Measurements from ENCODE around the gene ZNF552. TPM values are rescaled to one million over a fixed set of nuclear protein-coding genes. Genes with fewer than 3 reads are reported as not detected.
"Not testable (repeated sequence)": the region's sequence is repeated elsewhere in the genome, so short reads cannot be mapped to it uniquely, and the experiment has no call there.

ZNF552 gene
- total and polyA plus RNA-seq, 2 of the 8 experiments (the other 6 are each of a cell fraction or from before 2014, with no cell fraction given) = 5.9 to 11.6 TPM

GRCh38 chr19:57821501-57821900 is 6.8 kb upstream of the ZNF552 start:
- FAIRE-seq; H4K20me1 ChIP-seq (replicated peaks in 1 of 2; ENCODE audit: control insufficient read depth in 1 of 2, insufficient read depth in 2 of 2, low read length in 2 of 2); H2AK5ac ChIP-seq (ENCODE audit: low read depth, low read length); H2BK120ac ChIP-seq (replicated peaks; ENCODE audit: low read depth, low read length); H4K5ac ChIP-seq (ENCODE audit: insufficient read length, low read depth, low read length); H2BK12ac ChIP-seq (ENCODE audit: low read depth, low read length); H3K79me1 ChIP-seq (ENCODE audit: low read depth, low read length); H3K9me3 ChIP-seq (ENCODE audit: insufficient read depth in 2 of 2, low read depth in 1 of 2, low read length in 1 of 2); DNase-seq (ENCODE audit: low read depth in 1 of 2, low spot score in 2 of 2); H3K9ac ChIP-seq (replicated peaks in 1 of 4; ENCODE audit: extremely low read depth in 1 of 4, low read depth in 3 of 4, low read length in 3 of 4); H4K91ac ChIP-seq (replicated peaks; ENCODE audit: insufficient read length, low read length); H3K4me2 ChIP-seq (ENCODE audit: insufficient read depth in 1 of 2, low read depth in 2 of 2, low read length in 2 of 2); H4K8ac ChIP-seq (ENCODE audit: extremely low read depth, insufficient read depth, low read length); H3K14ac ChIP-seq (ENCODE audit: insufficient read length); H3K4me3 ChIP-seq (ENCODE audit: extremely low read depth in 1 of 4, insufficient read depth in 2 of 4, low read depth in 3 of 4, low read length in 4 of 4); H3K4me1 ChIP-seq (replicated peaks in 1 of 4; ENCODE audit: control insufficient read depth in 3 of 4, insufficient read depth in 4 of 4, low read length in 3 of 4); H2AFZ ChIP-seq (ENCODE audit: low read length); H3K27ac ChIP-seq (ENCODE audit: low read depth, low read length); H3K56ac ChIP-seq (replicated peaks; ENCODE audit: insufficient read length, low read depth, low read length); H2BK15ac ChIP-seq (ENCODE audit: low read length); H3K23ac ChIP-seq (ENCODE audit: insufficient read length); H3K4ac ChIP-seq (replicated peaks; ENCODE audit: insufficient read length, low read depth, low read length); H2BK20ac ChIP-seq (ENCODE audit: low read length); H3K18ac ChIP-seq (ENCODE audit: extremely low read depth, low read length); H2BK5ac ChIP-seq (ENCODE audit: low read depth, low read length); H3K27me3 ChIP-seq (replicated peaks in 1 of 4; ENCODE audit: control insufficient read depth in 3 of 4, extremely low read depth in 1 of 4, insufficient read depth in 3 of 4, low read length in 3 of 4); H3K23me2 ChIP-seq (ENCODE audit: low read depth, low read length): not testable (repeated sequence)
- Histone ChIP-seq H3K36me3 (ENCODE audit: control insufficient read depth in 2 of 4, insufficient read depth in 4 of 4, low read length in 3 of 4) (peaks cover 0 to 11% (median 0%) of the 10 kb centered on the region in 4 experiments; a peak in 3 of 8 replicates), H3K79me2 (ENCODE audit: control insufficient read depth in 1 of 2, insufficient read depth in 2 of 2, low read length in 2 of 2) (peaks cover 18 to 69% of the 10 kb centered on the region in 2 experiments)
- ChIA-PET CTCF (ENCODE audit: partially characterized antibody) (interaction anchor here (1.1 to 3.8 kb wide), 2 partner anchors 8 to 77 kb away, joined by 3 to 15 read pairs; partner anchors contain the start of gene ZNF587B), POLR2A (ENCODE audit: partially characterized antibody) (interaction anchor here (3.1 to 5.6 kb wide), 3 partner anchors 9 to 29 kb away, joined by 20 to 52 read pairs (median 35); partner anchors contain the start of genes ZNF587 and ZNF587B)
- 95% methylated on average over 2 of the region's 3 CpGs; no CpG with 5 or more reads in 1 of the 2 experiments for WGBS, 2 experiments (ENCODE audit: extremely low coverage in 1 of 2, insufficient coverage in 1 of 2, insufficient read length in 1 of 2, insufficient replicate concordance in 2 of 2, low coverage in 1 of 2, low lambda C conversion rate in 2 of 2, missing lambda C conversion rate in 1 of 2)

GRCh38 chr19:57821095-57821494 is 6.4 kb upstream of the ZNF552 start:
- H3K23me2 ChIP-seq (ENCODE audit: low read depth, low read length); H4K20me1 ChIP-seq (replicated peaks in 1 of 2; ENCODE audit: control insufficient read depth in 1 of 2, insufficient read depth in 2 of 2, low read length in 2 of 2); H3K23ac ChIP-seq (ENCODE audit: insufficient read length); H3K27me3 ChIP-seq (replicated peaks in 1 of 4; ENCODE audit: control insufficient read depth in 3 of 4, extremely low read depth in 1 of 4, insufficient read depth in 3 of 4, low read length in 3 of 4); H2AK5ac ChIP-seq (ENCODE audit: low read depth, low read length); H3K56ac ChIP-seq (replicated peaks; ENCODE audit: insufficient read length, low read depth, low read length); DNase-seq (ENCODE audit: low read depth in 1 of 2, low spot score in 2 of 2); H2BK120ac ChIP-seq (replicated peaks; ENCODE audit: low read depth, low read length); H3K27ac ChIP-seq (ENCODE audit: low read depth, low read length); H2AFZ ChIP-seq (ENCODE audit: low read length); H2BK20ac ChIP-seq (ENCODE audit: low read length); H3K4ac ChIP-seq (replicated peaks; ENCODE audit: insufficient read length, low read depth, low read length); FAIRE-seq; H4K91ac ChIP-seq (replicated peaks; ENCODE audit: insufficient read length, low read length); H2BK15ac ChIP-seq (ENCODE audit: low read length); H3K4me1 ChIP-seq (replicated peaks in 1 of 4; ENCODE audit: control insufficient read depth in 3 of 4, insufficient read depth in 4 of 4, low read length in 3 of 4); H3K9me3 ChIP-seq (ENCODE audit: insufficient read depth in 2 of 2, low read depth in 1 of 2, low read length in 1 of 2); H2BK5ac ChIP-seq (ENCODE audit: low read depth, low read length); H3K18ac ChIP-seq (ENCODE audit: extremely low read depth, low read length); H4K5ac ChIP-seq (ENCODE audit: insufficient read length, low read depth, low read length); H4K8ac ChIP-seq (ENCODE audit: extremely low read depth, insufficient read depth, low read length); H3K79me1 ChIP-seq (ENCODE audit: low read depth, low read length); H2BK12ac ChIP-seq (ENCODE audit: low read depth, low read length); H3K14ac ChIP-seq (ENCODE audit: insufficient read length); H3K9ac ChIP-seq (replicated peaks in 1 of 4; ENCODE audit: extremely low read depth in 1 of 4, low read depth in 3 of 4, low read length in 3 of 4): not testable (repeated sequence)
- 93% methylated on average over 3 of the region's 3 CpGs; no CpG with 5 or more reads in 1 of the 2 experiments for WGBS, 2 experiments (ENCODE audit: extremely low coverage in 1 of 2, insufficient coverage in 1 of 2, insufficient read length in 1 of 2, insufficient replicate concordance in 2 of 2, low coverage in 1 of 2, low lambda C conversion rate in 2 of 2, missing lambda C conversion rate in 1 of 2)
- Histone ChIP-seq H3K36me3 (ENCODE audit: control insufficient read depth in 2 of 4, insufficient read depth in 4 of 4, low read length in 3 of 4) (peaks cover 0 to 11% (median 0%) of the 10 kb centered on the region in 4 experiments; a peak in 3 of 8 replicates), H3K79me2 (ENCODE audit: control insufficient read depth in 1 of 2, insufficient read depth in 2 of 2, low read length in 2 of 2) (peaks cover 18 to 65% of the 10 kb centered on the region in 2 experiments), H3K4me3 (ENCODE audit: extremely low read depth in 1 of 4, insufficient read depth in 2 of 4, low read depth in 3 of 4, low read length in 4 of 4) (peak overlapping the region in 3 of 4 experiments; percentile 94 to 99 (median 97); a peak in 3 of 8 replicates), H3K4me2 (ENCODE audit: insufficient read depth in 1 of 2, low read depth in 2 of 2, low read length in 2 of 2) (peak overlapping the region; percentile 67 to 81; a peak in 3 of 4 replicates)
- CTCF ChIA-PET (ENCODE audit: partially characterized antibody) = interaction anchor here (1.1 to 3.8 kb wide), 2 partner anchors 8 to 77 kb away, joined by 3 to 15 read pairs; partner anchors contain the start of gene ZNF587B
- POLR2A ChIA-PET (ENCODE audit: partially characterized antibody) = interaction anchor here (2.5 to 5.6 kb wide), 4 partner anchors 9 to 83 kb away, joined by 9 to 52 read pairs (median 28); partner anchors contain the start of genes ZNF587 and ZNF587B
